Right renal cortex interstitium (tissue), 3 donors: ENCODE data around the gene NAA15. TPM values are rescaled to one million over a fixed set of nuclear protein-coding genes. Genes with fewer than 3 reads are reported as not detected.
"Not testable (repeated sequence)": the region's sequence is repeated elsewhere in the genome, so short reads cannot be mapped to it uniquely, and the experiment has no call there.

Source experiments
- DNase-seq, 3 donors: peaks; one replicate each; pipeline ENCODE4 v3.0.0-alpha.2; 2013; ENCODE audit warnings: low read depth in 3 of 3, low spot score in 2 of 3
- polyA plus RNA-seq, 3 donors: library from polyadenylated mRNA; unstranded; fragments of 120-200 nt; gene quantifications; one replicate each; pipeline ENCODE4 v1.2.1, GENCODE V29; 2013; ENCODE audit not compliant: insufficient read length in 3 of 3

The NAA15 gene
- polyA plus RNA-seq = 10 to 100 TPM; 34.7 to 38.4 (median 38.1) TPM

DNA sequence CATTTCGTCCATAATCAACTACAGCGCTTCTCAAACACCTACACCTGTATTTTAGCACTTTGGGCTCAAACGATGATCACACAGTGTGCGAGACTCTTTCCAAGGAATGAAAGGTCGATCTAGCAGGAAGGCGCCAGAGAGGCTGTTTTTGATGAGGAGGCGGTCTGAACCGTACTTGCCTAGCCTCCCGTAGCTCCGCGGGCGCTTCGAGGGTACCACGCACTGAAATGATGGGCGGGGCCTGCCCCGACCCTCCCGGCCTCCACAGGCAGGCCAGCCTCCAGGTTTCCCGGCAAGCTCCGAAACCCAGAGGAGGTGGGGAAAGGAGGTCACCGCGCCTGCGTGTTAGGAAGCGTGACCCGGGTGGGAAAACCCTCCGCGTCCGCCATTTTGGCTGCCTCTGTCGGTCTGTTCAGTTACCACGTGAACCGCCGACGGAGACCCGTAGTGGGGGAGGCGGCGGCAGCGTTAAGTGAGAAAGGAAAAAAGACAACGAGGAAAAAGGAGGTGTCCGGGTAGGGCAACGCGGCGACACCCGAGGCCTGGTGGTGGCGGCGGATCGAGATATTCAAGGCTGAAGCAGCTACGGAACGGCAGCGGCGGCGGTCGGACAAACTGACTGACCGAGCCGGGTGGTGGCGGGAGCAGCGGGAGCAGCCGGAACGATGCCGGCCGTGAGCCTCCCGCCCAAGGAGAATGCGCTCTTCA, at the start of gene NAA15:
TSS of gene NAA15 (plus strand) at position 393 of the 708 bp plus-strand sequence. CDS start at position 666, 273 bp downstream.
- peak; percentile 93 to 97 (median 95) for DNase-seq

DNA sequence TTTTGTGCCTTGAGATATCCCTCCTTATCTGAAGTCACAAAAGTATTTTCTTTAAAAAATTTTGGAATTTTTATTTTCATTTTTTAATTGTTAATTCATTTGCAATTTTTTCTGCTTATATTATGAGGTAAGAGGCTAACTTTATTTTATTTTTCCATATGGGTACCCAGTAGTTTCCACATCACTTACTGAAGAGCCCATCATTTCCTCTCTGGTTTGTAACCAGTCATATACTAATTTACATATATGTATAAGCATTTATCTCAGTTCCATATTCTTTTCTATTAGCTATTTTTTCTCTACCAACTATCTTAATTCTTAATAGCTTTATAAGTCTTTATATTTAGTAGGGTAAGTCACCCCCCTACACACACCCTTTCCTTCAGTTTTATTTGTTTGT, 48.3 kb upstream of the NAA15 start:
- no peak for DNase-seq

DNA sequence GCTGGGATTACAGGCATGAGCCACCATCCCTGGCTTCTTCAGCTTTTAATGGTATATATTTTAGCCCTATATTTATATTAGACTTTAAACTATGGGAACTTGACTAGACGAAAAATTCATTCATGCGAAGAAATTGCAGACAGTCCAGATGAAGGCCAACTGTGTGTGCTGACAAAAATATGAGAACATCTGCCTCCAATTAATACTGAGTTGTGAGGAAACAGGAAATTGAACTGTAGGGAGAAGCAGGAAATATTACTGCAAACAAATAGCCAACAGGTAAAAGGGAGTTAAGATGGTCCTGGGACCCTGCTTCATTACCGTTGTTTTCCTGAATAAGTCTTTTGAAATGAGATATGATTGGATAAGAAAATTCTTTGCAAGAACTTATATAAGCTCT, 47.6 kb upstream of the NAA15 start:
- no peak for DNase-seq

DNA sequence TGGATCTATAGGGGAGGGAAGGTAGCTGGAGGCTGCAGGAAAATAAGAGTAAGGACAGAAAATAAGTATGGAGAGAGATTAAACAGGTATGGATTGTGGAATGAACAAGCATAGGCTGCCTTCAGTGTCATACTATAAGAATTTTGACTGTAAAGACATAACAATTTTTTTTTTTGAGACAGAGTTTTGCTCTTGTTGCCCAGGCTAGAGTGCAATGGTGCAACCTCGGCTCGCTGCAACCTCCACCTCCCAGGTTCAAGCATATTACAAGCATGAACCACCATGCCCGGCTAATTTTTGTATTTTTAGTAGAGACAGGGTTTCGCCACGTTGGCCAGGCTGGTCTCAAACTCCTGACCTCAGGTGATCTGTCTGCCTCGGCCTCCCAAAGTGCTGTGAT, 45.7 kb upstream of the NAA15 start:
- not testable (repeated sequence) for DNase-seq

DNA sequence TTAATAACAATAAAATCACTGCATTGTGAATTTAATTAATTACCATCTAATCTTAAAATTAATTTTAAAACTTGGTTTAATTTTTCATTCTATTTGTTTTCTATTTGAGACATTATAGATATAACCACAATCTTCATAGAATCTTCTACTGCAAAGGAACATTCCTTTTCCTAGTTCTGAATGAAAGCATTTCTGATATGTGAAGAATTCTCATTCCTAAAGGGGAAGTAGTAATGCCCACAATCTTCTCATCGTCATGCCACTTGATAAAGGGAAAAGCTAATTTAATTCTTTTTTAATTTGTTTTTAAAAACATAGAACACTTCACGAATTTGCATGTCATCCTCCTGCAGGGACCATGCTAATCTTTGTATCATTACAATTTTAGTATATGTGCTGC, 45.0 kb upstream of the NAA15 start:
- DNase-seq = no peak

DNA sequence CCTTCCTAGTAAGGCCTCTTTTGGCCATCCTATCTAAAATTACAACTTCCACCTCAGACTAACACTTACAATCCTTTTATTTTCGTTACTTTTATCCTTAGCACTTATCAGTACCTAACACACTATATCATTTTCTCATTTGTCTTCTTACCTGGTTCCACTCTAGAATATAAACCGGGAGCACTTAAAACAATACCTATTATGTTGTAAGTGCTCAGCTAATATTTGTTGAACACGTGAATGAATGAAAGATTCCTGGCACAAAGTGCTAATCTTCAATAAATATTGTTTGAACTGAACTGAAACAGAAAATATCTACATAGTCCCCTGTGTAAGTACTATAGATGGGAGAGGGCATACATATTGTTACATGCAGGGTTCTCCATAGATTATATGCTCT, 35.7 kb upstream of the NAA15 start:
- DNase-seq = no peak

DNA sequence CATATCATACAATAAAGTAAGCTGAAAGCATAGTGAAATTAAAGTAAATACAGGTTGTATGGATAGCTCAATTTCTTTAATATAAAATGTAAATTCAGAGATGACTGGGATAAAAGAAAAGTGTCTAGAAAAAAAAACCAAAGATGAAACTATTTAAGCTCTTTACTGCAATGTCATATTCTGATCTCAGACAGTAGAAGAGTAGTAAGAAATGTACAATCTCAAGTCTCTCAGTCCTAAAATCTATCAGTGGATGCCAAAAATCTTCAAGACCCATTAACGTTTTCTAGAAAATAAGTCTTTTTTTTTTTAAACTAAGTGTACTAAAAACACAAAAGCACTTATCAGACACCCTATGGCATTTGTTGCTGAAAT, 35.1 kb upstream of the NAA15 start:
- no peak for DNase-seq

DNA sequence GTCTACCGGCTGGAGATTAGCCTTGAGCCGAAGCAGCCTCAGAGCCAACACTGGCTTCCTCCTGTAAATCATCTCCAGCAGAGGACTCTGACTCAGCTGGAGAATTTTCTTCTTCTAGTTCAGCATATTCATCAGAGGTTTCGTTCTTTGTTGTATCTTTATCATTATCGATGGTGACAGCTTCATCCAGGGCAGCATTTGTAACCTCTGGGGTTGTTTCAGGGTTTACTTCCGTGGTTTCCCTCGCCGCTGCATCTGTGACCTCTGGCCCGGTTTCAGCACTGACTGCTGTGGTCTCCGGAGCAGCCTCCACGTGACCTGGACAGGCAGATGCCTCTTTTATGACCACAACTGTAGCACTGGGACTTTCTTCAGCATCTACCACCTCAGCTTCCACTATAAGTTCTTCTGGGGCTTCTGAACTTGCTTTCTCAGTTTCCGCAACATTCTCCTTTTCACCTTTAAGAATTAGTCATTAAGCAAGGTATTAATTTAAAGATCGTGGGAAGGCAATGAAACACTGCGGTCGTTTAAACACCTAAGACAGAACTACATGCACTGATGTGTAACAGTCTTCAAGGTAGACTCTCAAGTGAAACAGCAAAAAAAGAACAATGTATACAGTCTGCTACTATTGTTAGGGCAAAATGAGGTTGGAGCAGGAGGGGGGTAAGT, 34.6 kb upstream of the NAA15 start:
- peak in 2 of 3 donors; percentile 23 to 49 for DNase-seq

DNA sequence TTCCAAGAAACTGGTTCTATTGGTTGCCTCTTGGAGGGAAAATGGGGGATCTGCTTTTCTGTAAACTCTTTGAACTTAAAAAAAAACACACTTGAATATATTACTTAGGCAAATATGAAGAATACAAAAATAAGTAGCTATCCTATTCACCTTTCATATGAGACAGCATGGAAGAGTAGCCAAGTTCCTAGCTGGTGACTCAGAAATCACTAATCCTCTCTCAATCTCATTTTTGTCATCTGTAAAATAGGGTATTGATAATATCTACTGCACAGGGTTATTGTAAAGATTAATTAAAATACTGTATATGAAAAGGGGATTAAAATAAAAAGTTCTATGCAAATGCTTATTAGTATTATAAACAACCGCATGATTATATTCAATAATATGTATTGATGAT, 34.0 kb upstream of the NAA15 start:
- DNase-seq = no peak

DNA sequence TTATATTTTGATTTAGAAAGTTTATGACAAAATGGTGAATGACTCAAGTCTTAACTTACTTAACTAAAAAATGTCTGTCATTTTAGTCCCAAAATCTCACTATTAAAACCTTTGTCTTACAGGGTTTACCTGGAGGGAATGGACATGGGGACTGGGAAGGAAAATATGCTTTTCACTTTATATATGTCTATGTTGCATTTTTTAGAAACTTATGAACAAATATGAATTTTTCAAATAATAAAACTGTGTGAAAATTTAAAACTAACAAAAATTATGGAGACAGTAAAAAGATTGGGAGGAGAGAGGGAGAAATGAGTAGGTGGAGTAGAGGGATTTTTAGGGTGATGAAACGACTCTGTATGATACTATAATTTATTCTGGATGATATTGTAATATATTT, 27.5 kb upstream of the NAA15 start:
- no peak for DNase-seq

DNA sequence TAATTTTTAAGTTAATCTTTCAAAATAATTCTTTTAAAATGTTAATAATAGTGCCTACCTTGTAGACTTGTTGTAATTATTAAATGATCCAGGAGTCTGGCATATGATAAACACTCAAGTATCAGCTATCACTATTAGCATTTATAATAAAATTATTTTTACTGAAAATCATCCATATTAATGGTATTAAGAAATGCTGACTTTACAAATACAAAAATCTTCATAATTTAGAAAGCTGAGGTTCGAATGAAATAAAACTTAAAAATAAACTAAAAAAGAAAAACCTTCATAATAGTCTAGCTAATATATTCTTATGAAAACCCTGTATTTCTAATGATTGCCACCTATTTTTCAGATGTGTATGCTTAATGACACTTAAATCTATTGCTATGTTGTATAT, 26.5 kb upstream of the NAA15 start:
- no peak for DNase-seq

DNA sequence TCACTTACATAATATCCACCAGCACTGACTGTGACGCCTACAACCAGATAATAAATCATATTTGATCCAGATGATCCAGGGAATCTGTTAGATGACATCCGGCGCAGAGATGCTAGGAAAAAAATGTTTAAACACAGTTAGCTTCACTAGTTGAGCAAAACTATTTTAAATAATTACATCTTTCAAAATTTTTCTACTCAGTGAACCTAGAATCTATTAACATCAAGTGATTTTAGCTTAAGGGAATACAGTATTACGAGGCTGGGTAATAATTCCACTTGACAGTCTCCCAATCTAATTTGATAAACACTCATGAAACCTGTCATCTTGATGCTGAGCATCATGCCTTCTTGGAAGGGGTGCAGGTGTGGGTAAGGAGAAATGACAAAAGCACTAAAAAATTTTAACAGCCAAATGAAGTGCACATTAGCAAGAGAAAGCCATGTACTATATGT, 26.0 kb upstream of the NAA15 start:
- no peak for DNase-seq

DNA sequence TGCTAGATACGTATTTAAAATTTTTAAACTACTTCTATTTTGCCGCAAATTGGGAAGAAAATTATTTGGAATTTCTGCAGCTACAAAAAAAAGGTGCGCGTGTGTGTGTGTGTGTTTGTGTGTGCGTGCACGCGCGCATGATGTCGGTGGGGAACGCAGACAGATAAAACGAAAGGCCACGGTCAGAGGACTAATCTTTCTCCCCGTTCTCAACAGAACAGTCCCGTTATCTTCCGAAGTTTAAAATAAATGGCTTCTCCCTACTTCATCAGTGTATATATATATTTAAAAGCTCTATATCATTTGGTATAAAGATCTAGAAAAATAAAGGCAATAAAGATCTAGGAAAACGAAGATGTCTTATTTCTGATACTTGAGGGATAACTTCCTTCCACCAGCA, 22.8 kb upstream of the NAA15 start:
- peak in 2 of 3 donors; percentile 13 to 18 for DNase-seq

DNA sequence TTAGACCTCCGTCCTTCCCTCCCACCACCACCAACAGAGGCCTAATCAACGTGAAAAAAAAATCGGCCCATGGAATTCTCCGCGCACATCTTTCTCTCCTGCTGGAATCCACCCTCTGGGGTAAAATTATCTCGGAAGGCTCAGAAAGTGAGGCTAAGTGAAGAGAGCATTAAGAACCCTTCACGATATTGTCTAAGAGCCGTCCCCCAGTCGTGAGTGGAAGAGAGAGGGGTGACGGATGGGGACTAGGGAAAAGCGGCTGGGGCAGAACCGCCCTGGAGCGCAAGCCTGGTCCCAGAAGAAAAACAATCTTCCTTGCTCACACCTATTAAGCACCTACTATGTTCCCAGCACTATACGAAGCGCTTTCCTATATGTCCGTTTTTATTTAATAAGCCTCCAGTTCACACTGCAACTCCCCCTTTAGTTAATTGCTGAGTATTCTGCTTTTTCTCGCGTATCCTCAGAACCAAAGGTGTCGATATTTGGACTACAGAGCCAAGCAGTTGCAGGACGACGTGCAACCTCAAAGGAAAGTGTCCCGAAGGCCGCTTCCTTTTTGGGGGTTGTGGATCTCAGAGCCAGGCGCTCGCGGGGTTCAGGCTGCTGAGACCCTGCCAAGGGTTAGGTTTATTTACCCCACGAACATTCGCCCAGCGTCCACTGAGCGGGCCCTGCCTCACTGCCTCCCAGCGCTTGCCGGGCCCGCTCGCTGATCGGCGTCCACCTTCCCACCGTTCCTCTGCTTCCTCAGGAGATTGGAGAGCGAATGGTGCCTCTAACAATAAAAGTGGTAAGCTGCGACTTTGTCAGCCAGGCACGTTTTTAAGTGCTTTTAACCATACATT, 22.2 kb upstream of the NAA15 start:
- DNase-seq = peak in 2 of 3 donors; percentile 13 to 18

DNA sequence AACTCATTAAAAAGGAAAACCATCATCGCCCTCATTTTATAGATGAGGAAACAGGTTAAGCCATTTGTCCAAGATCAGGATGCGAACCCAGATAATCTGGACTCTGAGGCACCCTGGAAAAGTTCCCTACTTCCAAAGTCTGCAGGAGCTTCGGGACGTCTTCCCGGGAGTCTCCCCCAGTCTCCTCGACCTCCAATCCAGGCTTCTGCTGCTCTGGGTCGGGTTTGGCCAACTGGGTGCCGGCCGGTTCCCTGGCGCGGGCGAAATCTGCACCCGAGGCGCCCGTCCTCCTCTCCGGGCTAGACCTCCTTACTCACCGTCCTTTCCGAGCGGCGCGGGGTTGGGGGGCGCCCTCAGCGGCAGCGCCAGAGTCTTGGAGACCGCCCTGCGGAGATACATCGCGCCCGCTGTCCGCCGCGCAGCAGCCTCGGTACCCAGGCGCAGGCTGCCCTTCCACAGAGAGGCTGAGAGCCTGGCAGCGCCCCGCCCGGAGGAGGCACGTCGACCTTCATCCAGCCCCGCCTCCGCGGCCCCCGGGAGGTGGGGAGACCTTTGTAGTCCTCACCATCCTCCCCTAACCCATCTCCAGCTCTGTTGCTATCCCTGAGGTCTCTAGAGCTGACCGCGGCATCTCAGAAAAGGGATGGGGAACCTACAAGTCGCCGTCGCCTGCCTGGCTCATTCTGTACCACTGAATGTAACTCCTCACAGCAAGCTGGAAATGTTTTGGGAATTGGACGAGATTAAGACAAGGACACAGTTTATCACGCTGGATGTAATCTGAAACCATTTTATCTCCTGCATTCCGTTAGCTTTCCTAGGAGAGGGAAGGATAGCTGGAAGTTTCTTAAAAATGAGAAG, 21.3 kb upstream of the NAA15 start, which contains the start of gene MGARP:
TSS of gene MGARP (minus strand) at position 466 of the 861 bp plus-strand sequence. CDS start at position 399, 67 bp downstream.
- no peak for DNase-seq

DNA sequence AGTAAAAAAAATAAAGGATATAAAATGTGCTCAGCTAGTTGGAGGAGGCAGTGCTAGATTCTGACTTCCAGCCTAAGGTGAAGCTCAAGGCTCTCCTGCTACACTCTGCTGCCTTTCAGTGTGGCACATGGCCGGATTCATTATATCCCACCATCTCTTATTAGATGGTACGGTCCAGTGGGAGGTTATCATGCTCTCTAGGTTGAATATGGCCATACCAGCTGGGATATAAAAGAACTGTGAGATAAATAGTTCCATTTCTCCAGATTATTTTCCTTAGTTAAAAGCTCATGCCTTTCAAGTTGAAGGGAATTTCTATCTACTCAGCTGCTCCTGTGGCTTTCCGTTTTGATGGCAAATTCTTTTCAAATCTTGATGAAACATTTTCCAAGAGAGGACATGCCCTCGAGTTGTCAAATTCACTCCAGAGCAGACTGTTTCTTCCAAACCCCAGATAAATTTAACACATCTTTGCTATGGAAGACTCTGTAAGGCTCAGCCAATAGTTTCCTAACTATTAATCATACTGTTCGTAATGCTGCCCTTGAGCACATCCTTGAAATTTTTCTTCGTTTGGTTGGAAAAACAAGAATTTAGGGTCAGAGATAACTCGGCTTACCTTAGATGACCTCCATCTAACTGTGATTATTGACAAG, 19.1 kb upstream of the NAA15 start:
- DNase-seq = no peak

DNA sequence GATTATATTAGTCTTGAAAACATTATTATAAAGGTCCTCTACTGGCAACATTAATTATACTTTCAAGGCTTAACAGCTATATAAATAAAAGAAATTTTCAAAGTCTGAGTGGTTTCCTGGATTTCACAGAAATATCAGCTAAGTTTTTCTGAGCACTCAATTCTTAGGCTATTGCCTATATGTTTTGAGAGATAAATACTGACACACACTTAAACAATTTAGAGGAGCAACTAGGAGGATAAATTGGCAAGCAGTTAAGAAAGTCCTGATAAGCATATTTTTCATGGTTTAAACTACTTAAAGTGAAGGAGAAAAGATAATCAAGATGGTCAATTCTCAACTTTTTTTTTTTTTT, 18.6 kb upstream of the NAA15 start:
- no peak for DNase-seq

DNA sequence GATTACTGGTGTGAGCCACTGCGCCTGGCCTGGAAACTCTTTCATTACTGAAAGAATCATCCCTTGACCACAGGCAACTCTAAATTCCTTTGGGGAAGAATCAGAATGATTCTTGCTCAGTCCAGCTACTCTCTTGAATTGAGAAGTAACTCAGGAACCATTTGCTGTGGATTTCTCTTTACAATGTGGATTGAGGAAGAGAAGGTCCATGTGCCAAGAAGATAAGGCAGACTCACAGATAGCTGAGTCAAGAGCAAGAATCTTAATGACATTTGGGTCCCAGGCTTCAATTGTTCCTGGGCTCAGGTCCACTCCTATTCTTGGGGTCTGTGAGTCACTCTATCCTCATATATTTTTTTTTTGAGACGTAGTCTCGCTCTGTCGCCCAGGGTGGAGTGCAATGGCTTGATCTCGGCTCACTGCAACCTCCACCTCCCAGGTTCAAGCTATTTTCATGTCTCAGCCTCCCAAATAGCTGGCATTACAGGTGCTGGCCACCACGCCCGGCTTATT, 15.1 kb upstream of the NAA15 start:
- no peak for DNase-seq

DNA sequence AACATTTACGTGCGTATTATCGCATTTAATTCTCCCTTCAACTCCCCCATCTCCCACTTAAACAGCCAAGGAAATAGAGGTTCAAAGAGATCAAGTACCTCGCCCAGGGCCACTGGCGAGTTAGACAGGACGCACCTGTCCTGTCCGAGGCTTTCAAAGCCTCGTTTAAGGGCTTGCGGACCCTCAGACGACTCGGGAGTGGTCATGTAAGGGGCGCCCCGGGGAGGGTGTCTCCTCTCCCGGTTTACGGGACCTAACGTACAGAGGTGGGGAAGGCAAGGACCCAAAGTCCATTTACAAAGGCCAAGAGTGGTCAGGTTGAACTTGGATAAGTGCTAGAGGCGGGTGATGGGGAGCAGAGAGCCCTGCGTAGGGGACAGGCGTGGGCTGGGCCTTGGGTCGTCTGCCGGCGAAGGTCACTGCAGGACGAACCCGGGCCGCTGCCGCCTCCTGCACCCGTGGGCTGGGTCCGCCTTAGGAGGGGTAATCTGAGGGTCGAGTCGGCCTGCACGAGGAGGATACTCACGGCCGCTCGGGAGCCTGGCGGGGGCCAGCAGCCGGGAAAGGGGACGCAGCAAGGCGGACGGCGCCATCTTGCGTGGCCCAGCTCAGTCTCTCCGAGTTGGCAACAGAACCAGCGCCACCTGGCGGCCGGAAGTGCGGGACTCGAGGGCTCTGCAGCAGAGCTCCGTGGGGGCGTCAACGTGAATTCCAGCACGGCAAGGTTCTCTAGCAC, 5.9 kb upstream of the NAA15 start:
- DNase-seq = peak; percentile 91 to 92 (median 91)
